Parathyroid adenoma (tissue), 2 donors: ENCODE results near the gene TULP4.

ENCODE experiments used
- H2AFZ ChIP-seq: fragments of 300-600 bp; sonication (generic); one replicate; pipeline ENCODE4 v1.7.0; 2017; ENCODE audit warnings: antibody characterized with exemption, mild to moderate bottlenecking
- H3K27ac ChIP-seq: fragments of 300-600 bp; sonication (generic); one replicate; pipeline ENCODE4 v1.7.0; 2017
- H3K27me3 ChIP-seq: fragments of 300-600 bp; sonication (generic); one replicate; pipeline ENCODE4 v1.7.0; 2017; ENCODE audit warnings: low read length; ENCODE audit not compliant: control insufficient read depth, insufficient read depth
- H3K36me3 ChIP-seq: fragments of 300-600 bp; sonication (generic); one replicate; pipeline ENCODE4 v1.7.0; 2017; ENCODE audit warnings: low read length; ENCODE audit not compliant: control insufficient read depth, insufficient read depth
- H3K4me1 ChIP-seq: fragments of 300-600 bp; sonication (generic); one replicate; pipeline ENCODE4 v1.7.0; 2017; ENCODE audit warnings: control low read depth
- H3K4me2 ChIP-seq: fragments of 300-600 bp; sonication (generic); one replicate; pipeline ENCODE4 v1.7.0; 2017; ENCODE audit warnings: low read length
- H3K4me3 ChIP-seq: fragments of 300-600 bp; sonication (generic); one replicate; pipeline ENCODE4 v1.7.0; 2017; ENCODE audit warnings: low read depth, low read length
- H3K79me2 ChIP-seq: fragments of 300-600 bp; sonication (generic); one replicate; pipeline ENCODE4 v1.7.0; 2017; ENCODE audit warnings: control low read depth
- H3K9ac ChIP-seq: fragments of 300-600 bp; sonication (generic); one replicate; pipeline ENCODE4 v1.7.0; 2017; ENCODE audit warnings: mild to moderate bottlenecking
- H3K9me3 ChIP-seq: fragments of 300-600 bp; sonication (generic); one replicate; pipeline ENCODE4 v1.7.0; 2017; ENCODE audit warnings: low read length; ENCODE audit not compliant: control insufficient read depth
- TF ChIP-seq, protein P1 (sequence below): fragments of 300-600 bp; sonication (generic); IDR thresholded peaks from one replicate; pipeline ENCODE4 v1.7.0; 2017; ENCODE audit warnings: antibody characterized with exemption, mild to moderate bottlenecking
- donor health status: primary hyperparathyroidism.

TULP4 gene

GRCh38 chr6:158545043-158545966 is 233.0 kb downstream of the TULP4 start:
- Histone ChIP-seq H3K9me3 (no peaks in the 10 kb centered on the region), H3K36me3 (no peaks in the 10 kb centered on the region), H3K27me3 (no peaks in the 10 kb centered on the region), H3K9ac (no peak overlapping the region), H3K4me1 (no peaks in the 10 kb centered on the region), H3K4me2 (no peak overlapping the region), H3K79me2 (peaks cover 36% of the 10 kb centered on the region), H2AFZ (no peak overlapping the region), H3K27ac (no peak overlapping the region), H3K4me3 (no peak overlapping the region)
- TF ChIP-seq, protein P1, sequence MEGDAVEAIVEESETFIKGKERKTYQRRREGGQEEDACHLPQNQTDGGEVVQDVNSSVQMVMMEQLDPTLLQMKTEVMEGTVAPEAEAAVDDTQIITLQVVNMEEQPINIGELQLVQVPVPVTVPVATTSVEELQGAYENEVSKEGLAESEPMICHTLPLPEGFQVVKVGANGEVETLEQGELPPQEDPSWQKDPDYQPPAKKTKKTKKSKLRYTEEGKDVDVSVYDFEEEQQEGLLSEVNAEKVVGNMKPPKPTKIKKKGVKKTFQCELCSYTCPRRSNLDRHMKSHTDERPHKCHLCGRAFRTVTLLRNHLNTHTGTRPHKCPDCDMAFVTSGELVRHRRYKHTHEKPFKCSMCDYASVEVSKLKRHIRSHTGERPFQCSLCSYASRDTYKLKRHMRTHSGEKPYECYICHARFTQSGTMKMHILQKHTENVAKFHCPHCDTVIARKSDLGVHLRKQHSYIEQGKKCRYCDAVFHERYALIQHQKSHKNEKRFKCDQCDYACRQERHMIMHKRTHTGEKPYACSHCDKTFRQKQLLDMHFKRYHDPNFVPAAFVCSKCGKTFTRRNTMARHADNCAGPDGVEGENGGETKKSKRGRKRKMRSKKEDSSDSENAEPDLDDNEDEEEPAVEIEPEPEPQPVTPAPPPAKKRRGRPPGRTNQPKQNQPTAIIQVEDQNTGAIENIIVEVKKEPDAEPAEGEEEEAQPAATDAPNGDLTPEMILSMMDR: no peak

DNA sequence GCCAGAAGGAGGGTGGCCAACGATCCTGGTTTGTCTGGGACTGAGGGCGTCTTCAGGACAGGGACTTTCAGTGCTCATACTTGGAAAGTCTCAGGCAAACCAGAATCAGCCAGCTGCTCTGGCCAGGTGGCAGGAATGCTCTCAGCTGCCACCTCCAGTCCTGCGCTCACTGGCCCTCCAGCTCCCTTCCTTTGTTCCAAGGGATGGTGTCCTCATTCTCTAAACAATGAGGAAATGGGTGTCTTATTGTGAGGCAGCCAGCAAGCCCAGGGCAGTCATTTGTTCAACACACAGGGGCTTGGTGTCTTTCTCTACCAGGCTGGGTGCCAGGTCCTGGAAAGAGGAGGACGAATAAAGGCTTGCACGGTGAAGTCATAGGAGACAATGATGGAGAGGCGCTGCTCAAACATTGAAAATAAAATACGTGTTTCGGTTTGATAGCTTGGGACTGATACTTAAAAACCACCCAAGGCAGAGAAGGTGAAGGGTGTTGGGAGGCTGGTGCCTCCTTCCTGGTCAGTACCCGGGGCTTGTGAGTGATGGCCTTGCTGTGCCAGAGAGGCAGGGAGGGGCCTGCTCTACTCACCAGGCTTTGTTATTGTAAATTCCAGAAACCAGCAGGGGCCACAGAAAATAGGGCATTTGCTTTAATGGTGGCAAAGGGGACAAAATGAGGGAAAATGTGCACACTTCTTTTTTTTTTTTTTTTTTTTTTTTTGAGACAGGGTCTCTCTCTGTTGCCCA is 236.3 kb downstream of the TULP4 start:
- peaks cover 18% of the 10 kb centered on the region for H3K79me2 ChIP-seq
- no peak overlapping the region for H3K9ac ChIP-seq
- no peak overlapping the region for H2AFZ ChIP-seq
- H3K4me3 ChIP-seq: no peak overlapping the region
- TF ChIP-seq, protein P1: no peak
- no peaks in the 10 kb centered on the region for H3K36me3 ChIP-seq
- H3K27me3 ChIP-seq: no peaks in the 10 kb centered on the region
- no peak overlapping the region for H3K27ac ChIP-seq
- peaks cover 9% of the 10 kb centered on the region for H3K4me1 ChIP-seq
- no peak overlapping the region for H3K4me2 ChIP-seq
- no peaks in the 10 kb centered on the region for H3K9me3 ChIP-seq

GRCh38 chr6:158552055-158552795 is 240.0 kb downstream of the TULP4 start:
- Histone ChIP-seq H3K4me2 (peak overlapping the region; percentile 3), H3K4me3 (no peak overlapping the region), H3K4me1 (peaks cover 13% of the 10 kb centered on the region), H3K36me3 (no peaks in the 10 kb centered on the region), H3K9ac (no peak overlapping the region), H3K9me3 (no peaks in the 10 kb centered on the region), H3K27ac (peak overlapping the region; percentile 54), H3K27me3 (no peaks in the 10 kb centered on the region), H2AFZ (peak overlapping the region; percentile 16), H3K79me2 (peaks cover 8% of the 10 kb centered on the region)
- TF ChIP-seq, protein P1: no peak

DNA sequence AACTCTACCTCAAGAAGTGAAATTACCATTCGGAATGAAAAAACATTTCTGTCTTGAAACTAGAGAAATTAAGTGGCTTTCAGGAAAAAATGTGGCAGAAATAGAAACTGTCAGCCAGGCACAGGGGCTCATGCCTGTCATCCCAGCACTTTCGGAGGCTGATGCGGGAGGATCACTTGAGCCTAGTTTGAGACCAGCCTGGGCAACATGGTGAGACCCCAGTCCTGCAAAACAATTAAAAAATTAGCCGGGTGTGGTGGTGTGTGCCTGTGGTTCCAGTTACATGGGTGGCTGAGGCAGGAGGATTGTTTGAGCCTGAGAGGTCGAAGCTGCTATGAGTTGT is 240.5 kb downstream of the TULP4 start:
- no peak overlapping the region for H3K4me2 ChIP-seq
- H3K79me2 ChIP-seq: peaks cover 11% of the 10 kb centered on the region
- peaks cover 13% of the 10 kb centered on the region for H3K4me1 ChIP-seq
- H3K27ac ChIP-seq: peak overlapping the region; percentile 54
- peak overlapping the region; percentile 16 for H2AFZ ChIP-seq
- H3K4me3 ChIP-seq: no peak overlapping the region
- H3K36me3 ChIP-seq: no peaks in the 10 kb centered on the region
- no peak overlapping the region for H3K9ac ChIP-seq
- no peaks in the 10 kb centered on the region for H3K27me3 ChIP-seq
- TF ChIP-seq, protein P1: no peak
- H3K9me3 ChIP-seq: no peaks in the 10 kb centered on the region
